COLO668 (cell line): ENCODE results near the gene CAV3.
A peak's percentile ranks its signal among the peaks of the same experiment; 100 is the strongest.

Experiments used
- DNase-seq: peaks from one replicate; lab custom pipeline; 2025; ENCODE audit not compliant: unreplicated experiment; lab: John Stamatoyannopoulos, UW

The CAV3 gene

GRCh38 chr3:8760506-8760905, 26.9 kb downstream of the CAV3 start:
- no peak for DNase-seq

- no peak for DNase-seq
Measured at GRCh38 chr3:8761866-8762265, 28.3 kb downstream of the CAV3 start.

GRCh38 chr3:8762607-8763377, 29.2 kb downstream of the CAV3 start:
- no peak for DNase-seq

GRCh38 chr3:8764528-8764927, 30.9 kb downstream of the CAV3 start:
- no peak for DNase-seq

- no peak for DNase-seq
Measured at GRCh38 chr3:8765528-8765927, 31.9 kb downstream of the CAV3 start.

- DNase-seq = no peak
Measured at GRCh38 chr3:8766148-8766547, 32.5 kb downstream of the CAV3 start.

GRCh38 chr3:8767256-8767666, 33.7 kb downstream of the CAV3 start:
- no peak for DNase-seq

GRCh38 chr3:8767667-8768363, 34.2 kb downstream of the CAV3 start:
- DNase-seq = peak; percentile 87

- peak; percentile 54 for DNase-seq
Measured at GRCh38 chr3:8768364-8769087, 34.9 kb downstream of the CAV3 start.

GRCh38 chr3:8769088-8769822, 35.7 kb downstream of the CAV3 start, which contains the start of gene OXTR:
Gene OXTR, minus strand, starts transcription at chr3:8769613. Its CDS starts 1,426 bp downstream, at chr3:8768187.
- DNase-seq = peak; percentile 78

GRCh38 chr3:8773941-8774542, 40.4 kb downstream of the CAV3 start:
- no peak for DNase-seq

- DNase-seq = no peak
Measured at GRCh38 chr3:8775181-8775580, 41.6 kb downstream of the CAV3 start.

- no peak for DNase-seq
Measured at GRCh38 chr3:8775602-8776001, 42.0 kb downstream of the CAV3 start.

GRCh38 chr3:8776406-8776805, 42.8 kb downstream of the CAV3 start:
- no peak for DNase-seq

- no peak for DNase-seq
Measured at GRCh38 chr3:8777201-8777977, 43.8 kb downstream of the CAV3 start.

GRCh38 chr3:8777978-8778267, 44.3 kb downstream of the CAV3 start:
- DNase-seq = no peak

- DNase-seq = no peak
Measured at GRCh38 chr3:8778475-8778874, 44.9 kb downstream of the CAV3 start.

- no peak for DNase-seq
Measured at GRCh38 chr3:8780279-8780678, 46.7 kb downstream of the CAV3 start.

GRCh38 chr3:8784676-8785435, 51.3 kb downstream of the CAV3 start:
- DNase-seq = no peak
